GM21723 (cell line): ENCODE measurements around the gene XKR3.
"Not testable (repeated sequence)": the region's sequence is repeated elsewhere in the genome, so short reads cannot be mapped to it uniquely, and the experiment has no call there.

Source experiments
- ATAC-seq: cut with Tn5 transposase; IDR thresholded peaks from one replicate; pipeline ENCODE4 v1.9.1; 2021; ENCODE audit warnings: mild to moderate bottlenecking, moderate library complexity; ENCODE audit not compliant: unreplicated experiment

The XKR3 gene

GRCh38 chr22:16748160-16748929 lies 76.9 kb downstream of the XKR3 start:
- not testable (repeated sequence) for ATAC-seq

GRCh38 chr22:16747266-16748159 lies 77.7 kb downstream of the XKR3 start:
- ATAC-seq = not testable (repeated sequence)

- ATAC-seq = not testable (repeated sequence)
Observed at GRCh38 chr22:16734271-16734670, 90.9 kb downstream of the XKR3 start.
